A673 (cell line): ENCODE results near the gene CLASP1. TPM values are rescaled to one million over a fixed set of nuclear protein-coding genes. Genes with fewer than 3 reads are reported as not detected.

ENCODE experiments used
- BruUV-seq: library from RNA; stranded (reverse); fragments of 400-500 nt; replicated peaks from 2 replicates; lab custom pipeline; 2021; lab: Mats Ljungman, UMichigan
- CTCF ChIA-PET: fragments of 300-600 bp; sonication (Branson Sonifier 250); formaldehyde crosslinking; loops from one replicate; lab custom pipeline; 2022; ENCODE audit warnings: antibody characterized with exemption; lab: Charles Lee
- POLR2A ChIA-PET: fragments of 300-600 bp; sonication (Branson Sonifier 250); formaldehyde crosslinking; loops from one replicate; lab custom pipeline; 2022; ENCODE audit warnings: antibody characterized with exemption; ENCODE audit not compliant: low non-redundant PET; lab: Charles Lee
- DNase-seq: peaks from one replicate; pipeline ENCODE4 v3.0.0-alpha.2; 2015; ENCODE audit warnings: low spot score
- H3K27ac ChIP-seq: fragments of 200-600 bp; sonication (generic); 2 replicates; pipeline ENCODE4 v1.5.1; 2016; ENCODE audit warnings: mixed run types, low read depth, mild to moderate bottlenecking, mixed read lengths, antibody characterized with exemption, low read length; ENCODE audit not compliant: poor library complexity, severe bottlenecking
- H3K27me3 ChIP-seq: fragments of 200-600 bp; sonication (generic); replicated peaks from 2 replicates; pipeline ENCODE4 v1.6.1; 2017; ENCODE audit warnings: mixed run types, low read depth, mild to moderate bottlenecking, mixed read lengths, antibody characterized with exemption, low read length; ENCODE audit not compliant: insufficient read depth, poor library complexity
- H3K36me3 ChIP-seq: fragments of 200-600 bp; sonication (generic); 2 replicates; pipeline ENCODE4 v1.6.1; 2016; ENCODE audit warnings: mixed run types, mild to moderate bottlenecking, mixed read lengths, antibody characterized with exemption, low read length; ENCODE audit not compliant: insufficient read depth, poor library complexity, severe bottlenecking
- H3K4me1 ChIP-seq: fragments of 200-600 bp; sonication (generic); 2 replicates; pipeline ENCODE4 v1.6.1; 2017; ENCODE audit warnings: mixed run types, mild to moderate bottlenecking, mixed read lengths, antibody characterized with exemption, low read length; ENCODE audit not compliant: insufficient read depth, poor library complexity, severe bottlenecking
- H3K4me3 ChIP-seq: fragments of 200-600 bp; sonication (generic); 2 replicates; pipeline ENCODE4 v1.5.1; 2016; ENCODE audit warnings: low read depth, mixed run types, mild to moderate bottlenecking, mixed read lengths, low read length; ENCODE audit not compliant: poor library complexity, severe bottlenecking
- H3K9me3 ChIP-seq: fragments of 200-600 bp; sonication (generic); 2 replicates; pipeline ENCODE4 v1.6.1; 2016; ENCODE audit warnings: mixed run types, low read depth, mild to moderate bottlenecking, mixed read lengths, antibody characterized with exemption, low read length; ENCODE audit not compliant: poor library complexity, severe bottlenecking
- EZH2 ChIP-seq: fragments of 200-600 bp; sonication (generic); IDR thresholded peaks from 2 replicates; pipeline ENCODE4 v1.6.1; 2017; ENCODE audit warnings: borderline replicate concordance, low read depth, mild to moderate bottlenecking, mixed read lengths, antibody characterized with exemption, low read length; ENCODE audit not compliant: poor library complexity, severe bottlenecking
- intact Hi-C: fragments of 100-400 bp; cut with micrococcal nuclease; formaldehyde crosslinking; loops from one replicate; pipeline ENCODE4 v1.10.0; 2022; ENCODE audit not compliant: unreplicated experiment
- total RNA-seq: library from RNA; stranded (reverse); gene quantifications from 2 replicates; pipeline ENCODE4 v1.2.3, GENCODE V29; 2021
- TF ChIP-seq, protein P1 (sequence below): fragments of 300-800, 200-600 bp; sonication (generic); conservative IDR thresholded peaks from 2 replicates; pipeline ENCODE4 v1.5.1; 2017; ENCODE audit warnings: low read depth, mild to moderate bottlenecking, antibody characterized with exemption, low read length, moderate library complexity, mixed read lengths

Gene CLASP1
- total RNA-seq, 1 experiment from 2014 or later: 69.1 TPM

DNA sequence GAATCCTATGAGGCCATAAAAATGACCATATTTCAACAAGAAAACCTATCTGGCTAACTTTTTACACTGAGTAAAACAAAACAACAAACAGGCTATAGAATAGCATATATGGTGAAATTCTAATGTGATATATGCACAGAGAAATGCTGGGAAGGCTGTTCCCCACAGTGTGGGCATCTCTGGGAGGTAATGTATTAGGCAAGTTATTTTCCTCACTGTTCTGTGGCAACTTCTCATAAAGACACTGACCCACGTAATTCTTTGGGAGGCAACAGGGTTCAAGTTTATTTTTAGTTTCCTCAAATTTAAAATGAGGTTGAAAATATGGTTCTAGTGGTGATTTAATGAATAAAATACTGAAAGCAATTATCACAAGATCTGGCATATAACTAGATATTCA, 71.9 kb downstream of the CLASP1 start:
- no peak overlapping the region for H3K27ac ChIP-seq
- no peaks in the 10 kb centered on the region for H3K9me3 ChIP-seq
- no peaks in the 10 kb centered on the region for H3K4me1 ChIP-seq
- no TSS peak for BruUV-seq
- TF ChIP-seq, protein P1, sequence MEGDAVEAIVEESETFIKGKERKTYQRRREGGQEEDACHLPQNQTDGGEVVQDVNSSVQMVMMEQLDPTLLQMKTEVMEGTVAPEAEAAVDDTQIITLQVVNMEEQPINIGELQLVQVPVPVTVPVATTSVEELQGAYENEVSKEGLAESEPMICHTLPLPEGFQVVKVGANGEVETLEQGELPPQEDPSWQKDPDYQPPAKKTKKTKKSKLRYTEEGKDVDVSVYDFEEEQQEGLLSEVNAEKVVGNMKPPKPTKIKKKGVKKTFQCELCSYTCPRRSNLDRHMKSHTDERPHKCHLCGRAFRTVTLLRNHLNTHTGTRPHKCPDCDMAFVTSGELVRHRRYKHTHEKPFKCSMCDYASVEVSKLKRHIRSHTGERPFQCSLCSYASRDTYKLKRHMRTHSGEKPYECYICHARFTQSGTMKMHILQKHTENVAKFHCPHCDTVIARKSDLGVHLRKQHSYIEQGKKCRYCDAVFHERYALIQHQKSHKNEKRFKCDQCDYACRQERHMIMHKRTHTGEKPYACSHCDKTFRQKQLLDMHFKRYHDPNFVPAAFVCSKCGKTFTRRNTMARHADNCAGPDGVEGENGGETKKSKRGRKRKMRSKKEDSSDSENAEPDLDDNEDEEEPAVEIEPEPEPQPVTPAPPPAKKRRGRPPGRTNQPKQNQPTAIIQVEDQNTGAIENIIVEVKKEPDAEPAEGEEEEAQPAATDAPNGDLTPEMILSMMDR: no peak
- no peak for TF ChIP-seq EZH2
- no peak overlapping the region for H3K4me3 ChIP-seq
- intact Hi-C loops: no loop called here
- DNase-seq: no peak
- no peaks in the 10 kb centered on the region for H3K36me3 ChIP-seq
- H3K27me3 ChIP-seq: no peaks in the 10 kb centered on the region
- POLR2A ChIA-PET: no interaction called here
- CTCF ChIA-PET: no interaction called here

DNA sequence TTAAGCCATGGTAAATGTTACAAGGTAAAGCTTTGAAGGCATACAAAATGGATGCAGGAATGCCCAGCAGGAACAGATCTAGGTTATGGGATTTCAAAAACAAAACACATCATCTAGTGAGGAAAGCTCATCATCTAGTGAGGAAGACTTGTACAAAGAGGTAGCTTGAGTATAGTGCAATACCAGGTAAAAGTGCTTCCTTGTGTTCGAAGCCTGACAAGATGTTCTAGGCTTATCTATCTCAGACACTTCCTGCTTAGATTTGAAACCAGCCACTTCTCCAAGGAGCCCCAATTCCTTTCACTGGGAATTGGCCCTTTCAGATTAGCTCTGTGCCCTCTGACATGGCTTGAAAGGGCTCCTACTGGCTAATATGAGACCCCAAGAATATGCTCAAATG, 73.0 kb downstream of the CLASP1 start:
- CTCF ChIA-PET: no interaction called here
- BruUV-seq: no TSS peak
- H3K9me3 ChIP-seq: no peaks in the 10 kb centered on the region
- DNase-seq: no peak
- no peak overlapping the region for H3K4me3 ChIP-seq
- no peaks in the 10 kb centered on the region for H3K36me3 ChIP-seq
- intact Hi-C loops: no loop called here
- TF ChIP-seq EZH2: no peak
- TF ChIP-seq, protein P1: no peak
- POLR2A ChIA-PET: no interaction called here
- H3K4me1 ChIP-seq: no peaks in the 10 kb centered on the region
- no peak overlapping the region for H3K27ac ChIP-seq
- H3K27me3 ChIP-seq: no peaks in the 10 kb centered on the region

DNA sequence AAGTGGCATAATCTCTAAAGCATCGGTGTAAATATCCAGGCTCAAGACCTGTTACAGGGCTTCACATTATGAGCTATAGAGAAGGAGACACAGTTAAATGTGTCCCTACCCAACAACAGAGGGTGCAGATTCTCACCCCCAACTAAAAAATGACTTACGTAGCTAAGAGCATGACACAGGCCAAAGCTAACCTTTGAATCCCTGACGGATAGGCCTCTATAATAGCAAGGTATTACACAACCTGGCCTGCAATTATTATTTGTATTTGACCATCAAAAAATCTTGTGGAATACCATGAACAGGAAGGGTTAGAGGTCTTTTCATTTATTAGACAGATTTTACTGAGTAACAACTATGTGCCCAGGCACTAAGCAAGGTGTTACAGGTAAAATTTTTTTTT, 73.5 kb downstream of the CLASP1 start:
- BruUV-seq: no TSS peak
- Histone ChIP-seq H3K9me3 (no peaks in the 10 kb centered on the region), H3K27me3 (no peaks in the 10 kb centered on the region), H3K4me3 (no peak overlapping the region), H3K36me3 (no peaks in the 10 kb centered on the region), H3K27ac (no peak overlapping the region), H3K4me1 (no peaks in the 10 kb centered on the region)
- ChIA-PET POLR2A (no interaction called here), CTCF (no interaction called here)
- TF ChIP-seq EZH2: no peak
- TF ChIP-seq, protein P1: no peak
- intact Hi-C loops: no loop called here
- DNase-seq: no peak
